OCI-LY1 (cell line): ENCODE measurements around the gene ZNF441.

Experiments
- EZH2 ChIP-seq: fragments of 200-600 bp; sonication (generic), shearing (Covaris generic); IDR thresholded peaks from 2 replicates; pipeline ENCODE4 v1.8.0; 2017; ENCODE audit warnings: borderline replicate concordance, mixed run types, mild to moderate bottlenecking, antibody characterized with exemption, low read length, moderate library complexity, mixed read lengths
- TF ChIP-seq, protein P1 (sequence below): fragments of 200-600 bp; sonication (generic), shearing (Covaris generic); IDR thresholded peaks from 2 replicates; pipeline ENCODE4 v1.5.1; 2017; ENCODE audit warnings: mild to moderate bottlenecking, antibody characterized with exemption, low read length, moderate library complexity, mixed read lengths

DNA sequence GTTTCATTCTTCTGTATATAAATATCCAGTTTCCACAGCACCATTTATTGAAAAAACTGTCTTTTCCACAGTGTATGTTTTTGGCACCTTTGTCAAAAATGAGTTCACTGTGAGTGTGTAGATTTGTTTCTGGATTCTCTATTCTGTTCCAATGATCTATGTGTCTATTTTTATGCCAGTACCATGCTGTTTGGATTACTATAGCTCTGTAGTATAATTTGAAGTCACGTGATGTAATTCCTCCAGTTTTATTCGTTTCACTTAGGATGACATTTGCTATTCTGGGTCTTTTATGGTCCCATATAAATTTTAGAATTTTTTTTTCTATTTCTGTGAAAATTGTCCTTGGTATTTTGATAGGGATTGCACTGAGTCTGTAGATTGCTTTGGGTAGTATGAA is 17.0 kb upstream of the ZNF441 start:
- TF ChIP-seq, protein P1, sequence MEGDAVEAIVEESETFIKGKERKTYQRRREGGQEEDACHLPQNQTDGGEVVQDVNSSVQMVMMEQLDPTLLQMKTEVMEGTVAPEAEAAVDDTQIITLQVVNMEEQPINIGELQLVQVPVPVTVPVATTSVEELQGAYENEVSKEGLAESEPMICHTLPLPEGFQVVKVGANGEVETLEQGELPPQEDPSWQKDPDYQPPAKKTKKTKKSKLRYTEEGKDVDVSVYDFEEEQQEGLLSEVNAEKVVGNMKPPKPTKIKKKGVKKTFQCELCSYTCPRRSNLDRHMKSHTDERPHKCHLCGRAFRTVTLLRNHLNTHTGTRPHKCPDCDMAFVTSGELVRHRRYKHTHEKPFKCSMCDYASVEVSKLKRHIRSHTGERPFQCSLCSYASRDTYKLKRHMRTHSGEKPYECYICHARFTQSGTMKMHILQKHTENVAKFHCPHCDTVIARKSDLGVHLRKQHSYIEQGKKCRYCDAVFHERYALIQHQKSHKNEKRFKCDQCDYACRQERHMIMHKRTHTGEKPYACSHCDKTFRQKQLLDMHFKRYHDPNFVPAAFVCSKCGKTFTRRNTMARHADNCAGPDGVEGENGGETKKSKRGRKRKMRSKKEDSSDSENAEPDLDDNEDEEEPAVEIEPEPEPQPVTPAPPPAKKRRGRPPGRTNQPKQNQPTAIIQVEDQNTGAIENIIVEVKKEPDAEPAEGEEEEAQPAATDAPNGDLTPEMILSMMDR = no peak
- TF ChIP-seq EZH2 = no peak
